Panc1 (cell line): ENCODE data around the gene FLRT1. TPM values are rescaled to one million over a fixed set of nuclear protein-coding genes. Genes with fewer than 3 reads are reported as not detected.

Experiments
- ATAC-seq: fragments of 200-7000 bp; cut with Tn5 transposase; 2 replicates; pipeline ENCODE4 v1.9.1; 2020; ENCODE audit warnings: mild to moderate bottlenecking, moderate library complexity
- BruUV-seq: library from RNA; stranded (reverse); fragments of 400-500 nt; replicated peaks from 2 replicates; lab custom pipeline; 2021; lab: Mats Ljungman, UMichigan
- CTCF ChIA-PET: fragments of 300-600 bp; sonication (Branson Sonifier 250); formaldehyde crosslinking; loops from one replicate; lab custom pipeline; 2022; ENCODE audit warnings: antibody characterized with exemption; lab: Charles Lee
- POLR2A ChIA-PET: fragments of 300-600 bp; sonication (Branson Sonifier 250); formaldehyde crosslinking; loops from one replicate; lab custom pipeline; 2022; ENCODE audit warnings: antibody characterized with exemption; lab: Charles Lee
- DNase-seq: peaks from one replicate; pipeline ENCODE4 v3.0.0-alpha.2; 2010; ENCODE audit warnings: low read depth, low spot score
- H3K27ac ChIP-seq: 2 replicates; pipeline ENCODE4 v1.5.1; 2011; ENCODE audit warnings: mild to moderate bottlenecking, low read length, inconsistent platforms
- H3K27me3 ChIP-seq: fragments of 200-500 bp; sonication (Bioruptor generic); 2 replicates; pipeline ENCODE4 v1.6.0; 2014; ENCODE audit warnings: low read length, inconsistent platforms; ENCODE audit not compliant: control insufficient read depth, insufficient read depth
- H3K36me3 ChIP-seq: fragments of 200-500 bp; sonication (Bioruptor generic); 2 replicates; pipeline ENCODE4 v1.5.1; 2014; ENCODE audit warnings: inconsistent platforms, mild to moderate bottlenecking, low read length, moderate library complexity; ENCODE audit not compliant: control insufficient read depth, insufficient read depth
- H3K4me1 ChIP-seq: 2 replicates; pipeline ENCODE4 v1.5.1; 2011; ENCODE audit warnings: inconsistent platforms, mild to moderate bottlenecking, low read length, moderate library complexity; ENCODE audit not compliant: control insufficient read depth, insufficient read depth
- H3K4me3 ChIP-seq, 2 experiments: 2 replicates each; pipeline ENCODE4 v1.5.1; 2011 to 2012; ENCODE audit warnings: low read depth in 2 of 2, low read length in 2 of 2, mild to moderate bottlenecking in 2 of 2, inconsistent platforms in 1 of 2, moderate library complexity in 1 of 2
- H3K9me3 ChIP-seq: fragments of 200-500 bp; sonication (Bioruptor generic); 2 replicates; pipeline ENCODE4 v1.5.1; 2014; ENCODE audit warnings: low read depth, mild to moderate bottlenecking, inconsistent platforms, low read length, moderate library complexity; ENCODE audit not compliant: control insufficient read depth, insufficient read depth
- CTCF ChIP-seq: fragments of 450-650 bp; IDR thresholded peaks from 2 replicates; pipeline ENCODE4 v1.5.1; 2017; ENCODE audit warnings: mild to moderate bottlenecking
- POLR2AphosphoS5 ChIP-seq: IDR thresholded peaks from 2 replicates; pipeline ENCODE4 v1.6.1; 2012; ENCODE audit warnings: mild to moderate bottlenecking, low read depth, low read length, moderate library complexity
- REST ChIP-seq, 2 experiments: IDR thresholded peaks; 2 replicates each; pipeline ENCODE4 v1.6.1; 2011 to 2012; ENCODE audit warnings: low read depth in 2 of 2, control low read depth in 1 of 2, low read length in 1 of 2, mild to moderate bottlenecking in 1 of 2, moderate library complexity in 1 of 2; ENCODE audit not compliant: insufficient read depth in 1 of 2
- SIN3A ChIP-seq: IDR thresholded peaks from 2 replicates; pipeline ENCODE4 v1.6.1; 2012; ENCODE audit warnings: low read depth, mild to moderate bottlenecking, low read length, moderate library complexity, borderline replicate concordance; ENCODE audit not compliant: insufficient read depth
- TCF7L2 ChIP-seq: IDR thresholded peaks from 2 replicates; pipeline ENCODE4 v1.6.1; 2011; ENCODE audit warnings: mild to moderate bottlenecking, low read depth, low read length, inconsistent platforms
- in situ Hi-C: cut with HindIII; loops from 2 replicates; pipeline ENCODE4 v1.10.0; 2016; ENCODE audit warnings: low sequenced_read_pairs, low pct_unique_long_range_greater_than_20kb
- intact Hi-C: fragments of 100-400 bp; cut with micrococcal nuclease; formaldehyde crosslinking; loops from one replicate; pipeline ENCODE4 v1.10.0; 2022; ENCODE audit not compliant: unreplicated experiment
- total RNA-seq: library from RNA; stranded (reverse); gene quantifications from one replicate; pipeline ENCODE4 v1.2.1, GENCODE V29; 2021; ENCODE audit not compliant: unreplicated experiment

The FLRT1 gene
- total RNA-seq, 1 experiment from 2014 or later = 0.51 TPM

DNA sequence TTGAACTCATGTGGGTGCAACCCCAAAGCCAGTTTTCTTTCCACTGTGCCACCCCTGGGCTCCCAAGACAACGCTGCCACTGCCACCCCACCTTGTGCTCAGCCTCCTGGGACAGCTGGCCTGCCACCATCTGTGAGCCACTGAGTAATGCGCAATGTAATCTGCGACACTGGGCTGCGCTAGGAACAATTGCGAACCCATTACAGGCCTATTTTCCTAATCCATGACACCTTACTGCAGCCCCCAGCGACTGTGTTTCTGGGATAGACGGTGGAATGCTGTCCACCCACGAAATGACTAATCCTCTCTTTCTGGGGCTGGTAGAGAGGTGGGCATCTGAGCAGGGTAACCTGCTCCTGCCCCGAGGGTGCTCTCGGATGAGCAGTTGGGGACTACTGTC lies 22.2 kb downstream of the FLRT1 start:
- DNase-seq (no peak), ATAC-seq (no peak)
- Histone ChIP-seq H3K27ac (no peak overlapping the region), H3K36me3 (no peaks in the 10 kb centered on the region), H3K27me3 (no peaks in the 10 kb centered on the region), H3K4me1 (peaks cover 6% of the 10 kb centered on the region; the same call in 1 of the 2 replicates), H3K4me3 (no peak overlapping the region), H3K9me3 (no peaks in the 10 kb centered on the region)
- no peak for TF ChIP-seq POLR2AphosphoS5
- TF ChIP-seq TCF7L2 = no peak
- TF ChIP-seq CTCF = no peak
- TF ChIP-seq SIN3A = no peak
- no peak for TF ChIP-seq REST (IDR thresholded peaks at IDR 0.05; ENCODE audit: insufficient read depth in 1 of 2, low read depth in 2 of 2, low read length in 1 of 2)
- ChIA-PET POLR2A (no interaction called here), CTCF (no interaction called here)
- no TSS peak for BruUV-seq
- intact Hi-C loops (no loop called here), in situ Hi-C loops (no loop called here)

GRCh38 chr11:64058494-64058893 lies 22.8 kb downstream of the FLRT1 start:
- Histone ChIP-seq H3K4me1 (peaks cover 6% of the 10 kb centered on the region; the same call in 1 of the 2 replicates), H3K27ac (no peak overlapping the region), H3K9me3 (no peaks in the 10 kb centered on the region), H3K4me3 (no peak overlapping the region), H3K27me3 (no peaks in the 10 kb centered on the region), H3K36me3 (no peaks in the 10 kb centered on the region)
- BruUV-seq = no TSS peak
- CTCF ChIA-PET = no interaction called here
- DNase-seq (no peak), ATAC-seq (no peak)
- intact Hi-C loops = no loop called here
- no peak for TF ChIP-seq CTCF
- no peak for TF ChIP-seq REST (IDR thresholded peaks at IDR 0.05; ENCODE audit: insufficient read depth in 1 of 2, low read depth in 2 of 2, low read length in 1 of 2)
- TF ChIP-seq SIN3A = no peak
- no peak for TF ChIP-seq TCF7L2
- no peak for TF ChIP-seq POLR2AphosphoS5
- POLR2A ChIA-PET = no interaction called here
- in situ Hi-C loops = no loop called here
